HG03460 (cell line): ENCODE results near the gene ATXN7L1.

ENCODE experiments used
- ATAC-seq: cut with Tn5 transposase; IDR thresholded peaks from one replicate; pipeline ENCODE4 v1.9.1; 2021; ENCODE audit not compliant: unreplicated experiment

The ATXN7L1 gene

DNA sequence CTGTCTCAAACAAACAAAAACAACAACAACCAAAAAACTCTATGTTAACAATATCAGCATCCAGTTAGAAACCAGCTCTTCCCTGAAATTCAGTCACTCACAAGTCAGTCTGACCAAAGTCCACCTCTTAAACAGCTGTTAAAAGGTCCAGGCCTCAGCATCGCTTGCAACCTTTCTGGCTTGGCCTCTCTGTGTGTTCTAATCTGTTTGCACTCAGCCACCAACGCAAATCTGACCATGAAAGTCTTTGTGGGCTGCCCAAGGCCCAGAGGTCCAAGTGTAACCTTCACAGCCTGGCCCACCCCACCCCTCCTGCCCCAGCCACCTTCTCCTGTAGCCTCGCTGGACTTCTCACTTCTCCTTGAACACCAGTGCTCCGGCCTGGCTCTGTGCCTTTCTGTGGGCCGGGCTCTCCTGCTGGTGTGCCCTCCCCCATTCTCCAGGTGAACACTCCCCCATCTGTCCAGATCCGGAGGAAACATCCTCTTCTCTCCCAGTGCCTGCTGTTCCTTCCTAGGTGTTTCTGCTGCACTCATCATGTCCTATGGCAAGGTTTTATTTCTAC lies 222.9 kb downstream of the ATXN7L1 start:
- no peak for ATAC-seq

DNA sequence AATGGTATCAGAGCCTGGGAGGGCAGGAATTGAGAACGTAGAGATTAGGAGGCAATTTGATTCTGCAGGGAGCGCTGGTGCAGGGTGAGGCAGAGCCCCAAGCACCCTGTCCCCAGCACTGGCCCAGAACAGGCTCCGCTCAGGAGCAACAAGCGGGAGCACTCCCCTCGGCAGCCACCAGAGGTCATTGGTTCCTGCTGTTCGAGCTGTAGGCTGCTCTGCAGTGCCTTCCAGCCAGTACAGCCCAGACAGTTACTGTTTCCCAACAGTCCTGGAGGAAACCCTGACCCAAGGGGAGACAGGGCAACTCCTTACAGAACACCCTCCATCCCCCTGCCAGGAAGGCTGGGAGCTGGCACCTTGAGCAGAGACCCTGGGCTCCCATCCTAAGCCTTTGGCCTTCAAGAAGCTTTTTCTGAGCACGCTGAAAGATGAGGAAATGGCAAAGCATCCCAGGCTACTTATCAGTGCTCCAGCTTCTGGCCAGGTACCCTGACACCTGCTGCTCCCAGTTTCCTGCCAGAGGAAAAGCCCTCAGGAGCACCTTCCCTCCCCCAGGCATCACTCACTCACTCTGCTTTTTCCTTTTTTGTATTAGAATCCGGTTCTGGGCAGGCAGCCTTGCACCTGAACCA lies 223.9 kb downstream of the ATXN7L1 start:
- peak; percentile 78 for ATAC-seq

DNA sequence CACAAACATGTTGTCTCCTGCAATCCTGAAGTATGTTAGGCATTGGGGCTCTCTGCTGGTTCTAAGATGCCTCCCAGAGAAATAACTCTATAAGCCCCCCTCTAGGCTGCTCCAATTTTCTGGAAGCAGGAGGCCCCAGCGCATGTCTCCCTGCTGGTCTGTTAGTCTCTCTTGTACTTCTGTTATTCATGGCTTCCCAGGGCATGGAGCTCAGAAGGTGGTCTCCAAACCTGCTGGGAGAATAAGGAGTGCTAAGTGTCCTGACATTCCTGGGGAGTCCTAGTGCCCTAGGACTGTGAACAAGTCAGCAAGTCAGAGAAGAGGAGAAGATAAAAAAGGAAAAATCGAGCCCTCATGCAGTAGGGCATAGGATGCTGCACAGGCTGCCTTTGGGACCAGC lies 224.6 kb downstream of the ATXN7L1 start:
- no peak for ATAC-seq

DNA sequence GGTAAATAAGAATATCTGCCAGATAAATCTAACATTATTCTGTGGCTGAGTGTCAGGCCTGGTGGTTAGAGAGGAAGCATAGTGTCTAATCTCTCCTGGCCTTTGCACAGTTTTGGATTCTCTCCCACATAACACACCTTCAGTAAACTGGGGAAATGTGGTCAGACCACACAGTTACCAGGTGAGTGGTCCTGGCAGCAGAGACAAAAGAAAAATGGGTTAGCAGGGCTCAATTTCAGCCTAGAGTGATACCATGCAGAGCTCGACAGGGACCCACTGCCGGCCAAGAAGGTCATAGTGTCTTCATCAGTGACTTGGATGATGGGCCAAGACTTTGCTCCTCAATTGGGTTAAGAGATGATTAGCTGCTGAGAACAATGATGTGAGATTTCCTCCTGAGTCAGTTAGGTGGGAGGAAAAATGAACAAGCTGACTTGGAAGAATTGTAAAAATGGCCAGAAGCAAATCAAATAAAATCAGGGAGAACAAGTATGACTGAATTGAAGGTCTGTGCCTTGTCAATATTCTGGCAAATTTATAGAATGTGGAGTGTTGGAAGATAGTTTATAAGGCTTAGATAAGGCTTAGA lies 225.9 kb downstream of the ATXN7L1 start:
- no peak for ATAC-seq

DNA sequence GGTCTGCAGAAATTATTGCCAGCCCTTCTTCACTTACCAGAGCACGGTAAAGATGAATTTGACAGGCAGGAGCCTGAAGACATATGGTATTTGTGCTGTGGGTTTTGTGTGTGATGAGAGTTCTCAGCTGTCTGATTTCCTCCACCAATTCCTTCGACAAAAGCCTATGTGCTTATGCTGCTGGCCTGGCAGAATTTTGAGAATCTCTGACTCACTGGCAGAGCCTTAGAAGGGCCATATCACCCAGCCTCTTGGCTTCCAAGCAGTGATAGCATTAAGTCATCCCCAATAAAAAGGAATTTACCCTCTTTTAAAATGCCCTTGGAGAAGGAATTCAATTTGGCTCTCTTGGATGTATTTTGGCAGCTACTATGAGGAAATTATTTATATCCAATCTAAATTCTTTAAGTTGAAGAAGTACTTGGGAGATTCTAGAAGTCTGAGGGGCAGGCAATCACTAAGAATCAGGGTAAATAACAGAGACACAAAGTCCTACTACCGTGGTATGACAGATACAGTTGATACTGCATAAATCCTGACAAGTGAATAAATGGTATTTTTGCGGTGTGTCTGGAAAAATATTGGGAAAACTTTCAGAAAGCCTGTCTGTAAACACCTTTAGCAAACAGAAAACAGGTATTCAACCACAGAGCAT lies 226.5 kb downstream of the ATXN7L1 start:
- ATAC-seq = no peak

DNA sequence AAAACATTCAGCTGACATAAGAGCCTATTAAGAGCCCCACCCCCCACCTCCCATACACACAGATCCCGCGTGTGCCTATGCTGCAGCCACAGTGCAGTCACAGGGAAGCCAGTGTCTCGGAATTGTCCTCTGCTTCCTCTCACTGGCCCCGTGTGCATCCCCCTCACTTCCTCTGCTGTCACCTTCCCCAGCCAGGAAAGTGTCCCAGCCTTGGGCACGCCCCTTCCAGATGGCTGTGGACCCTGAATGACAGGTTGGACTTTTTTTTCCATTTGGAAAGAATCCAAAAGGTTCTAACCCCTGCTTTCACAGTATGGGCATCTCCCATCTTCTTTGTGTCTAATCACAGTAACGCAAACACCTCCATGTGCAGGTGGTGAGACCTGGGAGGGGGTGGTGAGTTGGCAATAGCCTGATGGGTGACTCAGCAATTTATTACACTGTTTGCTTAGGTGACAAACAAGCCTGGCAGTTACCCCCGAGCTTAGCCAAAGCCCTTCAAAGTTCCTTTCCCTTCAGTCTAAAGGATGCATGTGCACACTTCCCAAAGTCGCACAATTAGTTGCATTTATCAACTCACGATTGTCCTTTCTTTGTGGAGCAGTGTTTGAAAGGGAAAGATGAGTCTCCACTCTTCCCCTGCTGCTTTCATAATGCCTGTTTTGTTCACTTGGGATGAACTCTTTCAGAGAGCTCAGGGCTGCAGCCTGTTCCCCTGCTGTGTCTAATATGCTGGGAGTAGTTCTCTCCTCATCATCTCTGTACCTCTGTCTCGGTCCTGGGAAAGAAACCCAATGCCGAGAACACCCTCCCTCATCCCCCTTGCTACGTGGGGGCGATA lies 227.6 kb downstream of the ATXN7L1 start:
- no peak for ATAC-seq

DNA sequence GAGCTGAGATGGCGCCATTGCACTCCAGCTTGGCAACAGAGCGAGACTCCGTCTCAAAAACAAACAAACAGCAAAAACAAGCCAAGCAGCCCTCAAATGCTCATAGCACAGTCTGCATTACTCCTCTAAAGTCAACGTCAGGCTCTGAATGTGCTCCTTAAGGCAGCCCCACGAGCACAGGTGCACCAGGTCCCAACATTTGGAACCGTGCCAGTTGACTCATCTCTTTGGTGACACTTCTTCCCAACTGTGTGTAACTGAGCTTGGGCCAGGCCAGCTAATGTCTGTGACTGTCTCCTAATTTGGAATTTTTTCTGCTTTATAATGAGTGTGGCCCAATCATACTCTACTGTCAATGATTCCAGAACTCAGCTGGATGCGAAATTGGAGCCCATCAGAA lies 228.8 kb downstream of the ATXN7L1 start:
- no peak for ATAC-seq

DNA sequence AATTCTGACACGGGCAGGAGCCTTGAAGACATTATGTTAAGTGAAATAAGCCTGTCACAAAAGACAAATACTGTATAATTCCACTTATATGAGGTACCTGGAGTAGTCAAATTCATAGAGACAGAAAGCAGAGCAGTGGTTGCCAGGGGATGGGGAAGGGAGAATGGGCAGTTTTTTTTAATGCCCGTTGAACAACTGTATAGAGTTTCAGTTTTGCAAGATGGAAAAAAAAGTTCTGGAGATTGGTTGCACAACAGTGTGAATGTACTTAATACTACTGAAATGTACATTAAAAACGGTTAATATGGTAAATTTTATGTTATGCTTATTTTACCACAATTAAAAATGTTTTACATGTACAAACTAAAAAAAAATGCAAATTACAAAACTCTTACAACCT lies 231.5 kb downstream of the ATXN7L1 start:
- ATAC-seq = no peak

DNA sequence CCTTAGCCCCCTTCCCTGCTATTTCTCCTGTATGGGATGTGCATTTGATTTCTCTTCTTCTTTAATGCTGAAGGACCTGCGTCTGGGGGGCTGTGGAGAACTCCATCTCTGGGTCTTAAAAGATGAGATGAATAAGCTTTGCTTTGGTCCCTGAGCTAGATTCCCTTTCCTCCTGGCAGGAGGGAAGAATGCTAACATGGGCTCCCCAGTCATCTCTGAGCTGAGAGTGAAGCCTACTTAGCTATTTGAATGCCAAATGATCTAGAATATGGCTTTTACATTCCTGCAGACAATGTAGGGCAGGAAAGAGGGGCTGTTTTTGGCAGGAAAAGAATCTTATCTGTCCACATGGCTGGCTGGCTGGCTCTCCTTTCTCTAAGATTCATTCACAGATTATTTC lies 232.5 kb downstream of the ATXN7L1 start:
- no peak for ATAC-seq

DNA sequence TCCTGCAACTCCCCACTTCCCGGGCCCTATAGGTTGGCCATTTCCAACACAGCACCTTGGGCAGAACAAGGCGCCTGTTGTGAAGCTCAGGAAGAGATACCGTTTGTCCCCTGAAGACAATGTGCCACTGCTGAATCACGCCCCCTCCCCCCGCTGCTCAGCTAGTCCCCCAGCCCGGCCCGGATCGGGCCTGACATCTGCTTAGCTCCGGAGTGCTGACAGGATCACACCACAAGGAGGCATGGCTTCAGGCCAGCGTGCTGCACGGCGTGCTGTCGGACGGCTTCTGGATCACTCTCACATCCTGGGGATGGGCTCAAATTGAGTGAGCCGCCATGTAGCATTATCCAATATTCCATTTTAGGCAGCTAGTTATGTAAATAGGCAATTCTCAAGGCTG lies 233.0 kb downstream of the ATXN7L1 start:
- ATAC-seq = no peak

DNA sequence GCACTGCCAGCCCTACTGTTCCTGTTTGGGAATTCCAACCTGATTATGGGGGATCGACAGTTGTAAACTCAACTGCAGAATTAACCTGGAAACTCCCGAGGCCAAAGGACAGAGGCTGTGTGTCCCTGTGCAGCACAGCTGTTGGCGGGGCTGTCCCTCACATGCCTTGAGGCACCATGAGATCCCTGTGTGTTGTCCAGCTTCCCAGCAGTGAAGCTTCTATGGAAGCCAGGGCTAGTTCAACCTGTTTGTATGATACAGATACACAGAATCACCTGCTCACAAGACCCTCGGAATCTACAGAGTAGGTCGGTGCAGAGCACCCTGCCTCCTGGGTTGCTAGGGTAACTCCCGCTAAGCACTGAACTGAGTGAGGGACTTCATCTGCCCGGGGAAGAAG lies 234.1 kb downstream of the ATXN7L1 start:
- ATAC-seq = no peak

DNA sequence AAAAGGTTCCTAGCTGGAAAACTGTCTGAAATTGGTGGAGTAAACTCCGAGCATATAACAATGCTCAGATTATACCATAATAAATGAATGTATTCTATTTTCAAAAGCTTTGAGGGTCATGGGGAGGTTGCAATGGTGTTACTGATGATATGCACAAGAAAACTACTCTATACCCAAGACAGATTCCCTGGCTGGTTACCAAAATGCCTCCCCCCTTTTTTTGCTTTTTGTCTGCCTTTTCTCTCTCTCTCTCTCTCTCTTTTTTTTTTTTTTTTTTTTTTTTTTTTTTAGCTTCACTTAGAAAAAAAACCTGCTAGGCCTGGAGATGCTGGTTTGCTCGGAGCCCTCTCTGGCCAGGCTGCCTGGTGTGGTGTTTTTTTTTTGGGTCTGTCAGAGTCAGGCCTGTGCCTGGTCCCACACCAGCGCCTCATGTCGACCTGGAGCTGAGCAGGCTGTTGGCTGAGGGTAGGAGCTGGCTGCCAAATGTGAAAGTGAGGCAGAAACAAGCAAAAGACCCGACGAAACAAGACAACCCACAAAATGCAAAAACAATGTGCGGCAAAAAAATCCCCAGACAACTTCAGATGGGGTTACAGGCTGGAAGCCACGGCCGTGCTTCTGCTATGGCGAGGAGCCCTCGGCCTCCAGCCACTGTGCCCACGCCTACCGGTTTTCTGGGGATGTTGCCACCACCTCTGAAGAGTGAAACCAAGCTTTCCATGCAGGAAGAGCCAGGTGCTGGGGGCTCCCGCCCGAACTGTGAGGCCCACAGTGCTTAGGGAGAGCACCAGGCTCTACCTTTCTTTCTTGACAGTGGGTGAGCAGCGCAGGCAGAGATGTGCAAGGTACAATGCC lies 235.2 kb downstream of the ATXN7L1 start:
- no peak for ATAC-seq

DNA sequence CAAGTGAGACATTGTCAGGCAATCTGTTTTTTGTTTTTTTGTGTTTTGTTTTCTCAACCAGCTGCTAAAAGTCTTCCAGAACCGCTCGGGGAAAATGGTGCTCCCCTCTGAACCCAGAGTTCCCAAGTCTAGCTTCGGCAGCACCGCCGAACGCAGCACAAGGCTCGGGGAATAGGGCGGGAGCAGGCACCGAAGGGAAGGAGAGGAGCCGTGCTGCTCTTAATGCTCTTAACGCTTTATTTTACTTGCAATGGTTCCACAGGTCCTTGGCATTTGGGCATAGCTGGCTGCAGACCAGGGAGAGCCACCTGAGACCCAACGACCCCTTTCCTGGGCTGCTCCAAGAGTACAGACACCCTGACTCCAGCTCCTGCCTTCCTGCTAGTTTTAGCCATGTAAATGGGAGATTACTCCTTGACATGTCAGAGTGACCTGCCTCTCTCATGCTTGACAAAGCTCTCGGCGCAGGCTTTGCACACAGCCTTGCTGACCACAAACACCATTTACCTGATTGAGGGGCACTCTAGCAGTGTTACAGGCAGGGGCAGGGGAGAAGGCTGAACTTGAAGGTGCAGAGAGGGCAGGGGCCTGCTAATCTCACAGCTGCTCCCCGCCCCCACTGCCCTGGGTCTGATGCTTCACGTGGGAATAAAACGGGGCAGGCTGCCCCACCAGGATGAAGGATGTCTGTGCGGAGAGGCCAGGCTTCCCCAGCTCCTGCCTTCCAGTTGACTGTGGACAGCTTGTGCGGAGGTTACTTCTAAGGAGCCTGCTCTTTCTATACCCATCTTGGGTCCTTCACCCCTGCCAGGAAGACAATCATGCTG lies 236.5 kb downstream of the ATXN7L1 start:
- ATAC-seq = no peak

DNA sequence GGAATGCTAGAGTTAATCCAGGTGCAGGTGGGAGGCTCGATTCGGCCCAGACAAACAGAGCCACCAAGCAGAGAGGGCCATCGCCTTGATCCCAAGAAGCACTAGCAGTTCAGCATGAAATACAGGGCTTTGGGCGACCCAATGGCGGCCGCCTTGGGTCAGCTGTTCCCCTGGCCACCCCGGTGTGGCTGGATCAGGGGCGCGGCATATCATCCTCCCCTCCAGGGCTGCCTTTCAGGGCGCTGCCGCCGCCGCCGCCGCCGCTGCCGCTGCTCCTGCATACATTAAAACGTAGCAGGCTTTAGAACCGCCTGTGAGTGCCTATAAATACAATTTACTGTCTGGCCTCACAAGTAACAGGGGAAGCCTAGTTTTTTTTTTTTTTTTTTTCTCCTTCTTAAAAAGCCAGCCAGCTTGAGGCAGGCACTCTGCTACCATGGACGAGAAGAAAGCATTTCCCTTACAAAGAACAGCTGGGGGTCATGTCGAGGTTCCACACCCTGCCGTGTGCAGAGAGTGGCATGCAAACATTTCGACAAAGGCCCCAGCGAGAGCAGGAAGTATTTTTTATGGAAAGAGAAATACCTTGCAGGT lies 237.4 kb downstream of the ATXN7L1 start:
- ATAC-seq = no peak

DNA sequence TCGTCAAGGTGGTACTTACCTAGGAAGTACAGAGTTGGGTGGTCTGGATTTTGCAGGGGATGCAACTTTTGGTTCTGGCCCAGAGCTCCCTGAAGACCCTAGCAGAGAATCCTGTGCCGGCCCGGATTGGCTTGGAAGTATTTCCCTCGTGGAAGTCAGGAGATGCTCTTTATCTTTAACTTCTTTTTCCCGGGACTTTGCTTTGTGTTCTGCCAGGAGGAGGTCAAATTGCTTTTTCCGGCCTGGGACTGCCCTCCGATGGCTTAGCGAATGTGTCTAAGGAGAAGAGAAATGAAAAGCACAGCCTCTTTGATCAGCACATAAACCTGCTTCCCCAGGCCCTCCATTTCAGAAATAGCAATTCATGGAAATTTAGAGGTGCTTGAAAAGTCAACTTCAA lies 238.1 kb downstream of the ATXN7L1 start:
- no peak for ATAC-seq

DNA sequence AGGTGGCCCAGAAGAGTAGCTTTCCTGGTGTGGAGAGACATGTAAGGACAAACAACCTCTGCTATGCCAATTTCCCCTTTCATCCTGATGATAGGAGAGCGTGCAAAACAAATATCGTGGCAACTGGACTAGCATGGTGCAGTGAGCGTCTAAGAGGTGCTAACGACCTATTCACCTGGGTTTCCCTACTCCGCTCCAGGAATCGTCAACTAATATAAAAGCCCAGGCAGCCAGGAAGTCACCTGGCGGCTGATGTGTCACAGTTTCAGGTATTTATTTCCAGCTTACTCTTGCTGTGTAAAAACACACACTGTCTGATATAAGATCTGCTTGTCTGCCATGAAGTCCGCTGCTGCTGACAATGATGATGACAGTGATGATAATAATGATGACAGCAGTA lies 238.6 kb downstream of the ATXN7L1 start:
- ATAC-seq = no peak

DNA sequence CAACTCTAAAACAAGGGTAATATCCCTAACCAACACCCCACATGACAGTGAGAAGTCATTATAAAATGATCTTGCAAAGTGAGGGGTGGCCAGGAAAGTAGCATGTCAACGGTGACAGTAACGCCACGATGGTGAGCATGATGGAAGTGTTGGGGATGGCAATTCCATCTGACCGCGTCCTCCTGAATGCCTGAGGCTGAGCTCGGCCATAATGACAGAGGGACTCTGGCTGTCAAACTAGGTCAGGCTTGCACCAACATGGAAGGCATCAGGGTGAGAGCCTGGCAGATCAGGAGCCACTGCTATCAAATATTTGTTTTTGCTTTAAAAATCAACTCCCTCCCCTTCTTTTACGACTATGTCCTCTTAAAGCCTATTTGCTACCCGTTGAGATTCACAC lies 239.4 kb downstream of the ATXN7L1 start:
- ATAC-seq = no peak

DNA sequence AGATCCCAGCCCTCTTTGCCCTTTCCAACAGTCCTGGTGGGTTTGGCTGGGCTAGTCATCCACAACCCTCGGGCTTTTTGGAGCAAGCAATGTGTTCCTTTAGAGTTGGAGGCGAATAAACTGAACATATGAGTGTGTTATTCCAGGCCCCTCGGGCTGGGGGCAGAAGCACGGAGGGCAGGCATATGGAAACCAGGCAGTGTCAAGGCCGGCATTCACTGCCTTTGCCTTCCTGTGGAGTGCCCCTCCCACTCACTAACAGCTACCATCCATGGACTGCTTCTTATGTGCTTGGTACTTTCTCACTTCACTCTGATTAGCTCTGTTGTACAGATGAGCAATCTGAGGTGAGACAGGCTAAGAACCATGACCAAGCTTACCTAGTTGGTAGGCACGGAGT lies 241.2 kb downstream of the ATXN7L1 start:
- no peak for ATAC-seq

DNA sequence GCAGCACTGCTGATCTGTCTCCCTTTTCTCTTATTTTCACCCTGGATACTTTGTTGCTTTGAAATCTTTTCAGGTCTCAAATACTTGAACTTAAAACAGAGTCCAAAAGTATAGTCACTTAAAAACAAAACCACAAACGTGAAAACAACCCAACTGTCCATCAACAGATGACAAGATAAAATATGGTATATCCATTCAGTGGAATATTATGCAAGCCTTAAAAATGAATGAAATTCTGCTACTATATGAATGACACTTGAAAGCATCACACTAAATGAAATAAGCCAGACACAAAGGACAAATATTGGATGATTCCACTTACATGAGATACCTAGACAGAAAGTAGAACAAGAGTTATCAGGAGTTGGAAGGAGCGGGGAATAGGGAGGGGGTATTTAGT lies 250.4 kb downstream of the ATXN7L1 start:
- ATAC-seq = no peak
